Measurements from ENCODE around the gene CPT1C.
A peak's percentile ranks its signal among the peaks of the same experiment; 100 is the strongest.

The CPT1C gene

DNA sequence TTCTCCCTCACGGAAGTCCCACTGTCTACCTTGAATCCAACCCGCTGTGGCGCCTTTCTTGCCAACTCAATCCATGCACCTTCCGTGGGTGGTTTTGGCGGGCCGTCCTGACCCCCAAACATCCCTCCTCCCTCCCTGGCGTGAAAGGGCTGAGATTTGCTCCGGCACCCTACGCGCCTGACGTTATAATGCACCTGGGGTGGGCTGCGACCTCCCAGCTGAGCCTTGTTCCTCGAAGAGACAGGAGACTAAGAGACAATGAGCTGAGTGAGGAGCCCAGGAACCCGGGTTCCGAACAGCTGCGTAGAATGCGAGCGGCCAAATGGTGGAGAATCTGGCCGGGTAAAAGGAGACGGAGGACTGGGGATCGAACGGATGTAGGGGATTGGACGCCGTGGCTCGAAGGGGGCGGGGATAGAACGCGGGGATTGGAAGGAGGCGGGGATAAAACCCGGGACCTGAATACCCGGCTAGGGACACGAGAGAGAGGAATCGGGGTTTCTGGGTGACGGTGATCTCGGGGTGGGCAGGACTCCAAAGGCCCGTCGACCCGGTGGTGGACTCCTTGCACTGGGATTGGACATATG, at the start of gene CPT1C:
TSS of gene CPT1C (plus strand) at position 461 of the 587 bp plus-strand sequence. CDS start 1,137 bp downstream, outside the sequence.
- peak; percentile 63 for DNase-seq (ENCODE audit: low read depth)

DNA sequence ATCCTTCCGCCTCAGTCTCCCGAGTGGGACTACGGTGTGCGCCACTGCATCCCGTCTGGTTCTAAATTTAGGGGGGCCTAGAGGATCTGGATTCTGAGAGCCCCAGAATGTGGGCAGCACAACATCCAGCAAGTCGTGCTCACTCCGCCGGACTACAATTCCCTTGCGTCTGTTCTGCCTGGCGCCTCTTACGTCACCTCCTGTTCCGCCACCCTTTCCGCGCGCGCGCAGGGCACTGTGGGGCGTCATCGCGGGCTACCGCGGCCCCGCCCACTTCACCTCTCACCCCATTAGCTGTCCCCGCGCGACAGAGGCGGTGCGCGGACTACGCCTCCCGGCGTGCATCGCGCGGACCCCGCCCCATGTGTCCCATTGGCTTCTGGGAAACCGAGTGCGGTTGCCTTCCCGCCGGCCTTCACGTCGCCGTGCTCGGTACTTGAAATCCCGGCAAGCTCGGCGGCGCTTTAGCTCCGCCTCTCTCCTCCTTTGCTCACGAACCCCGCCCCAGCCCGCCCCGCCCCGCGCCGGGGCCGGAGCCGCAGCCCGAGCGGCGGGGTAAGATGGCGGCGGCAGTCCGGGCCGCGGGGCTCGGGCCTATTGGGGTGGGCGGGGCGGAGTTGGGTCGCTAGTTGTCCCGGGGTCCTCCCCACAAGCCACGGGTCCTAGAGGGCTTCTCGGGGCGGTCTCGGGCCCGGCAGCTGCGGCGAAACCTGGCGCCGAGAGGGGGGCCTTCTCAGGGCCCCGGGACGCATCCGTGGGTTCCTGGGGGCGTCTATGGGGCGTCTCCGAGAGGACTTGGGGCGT, 49.0 kb upstream of the CPT1C start, which contains the start of gene SCAF1:
TSS of gene SCAF1 (plus strand) at position 522 of the 804 bp plus-strand sequence. CDS start 2,818 bp downstream, outside the sequence.
- DNase-seq (ENCODE audit: low read depth): peak; percentile 100

- no peak for DNase-seq (ENCODE audit: low read depth)
These were observed 48.4 kb upstream of the CPT1C start for GRCh38 chr19:49642492-49643035.

DNA sequence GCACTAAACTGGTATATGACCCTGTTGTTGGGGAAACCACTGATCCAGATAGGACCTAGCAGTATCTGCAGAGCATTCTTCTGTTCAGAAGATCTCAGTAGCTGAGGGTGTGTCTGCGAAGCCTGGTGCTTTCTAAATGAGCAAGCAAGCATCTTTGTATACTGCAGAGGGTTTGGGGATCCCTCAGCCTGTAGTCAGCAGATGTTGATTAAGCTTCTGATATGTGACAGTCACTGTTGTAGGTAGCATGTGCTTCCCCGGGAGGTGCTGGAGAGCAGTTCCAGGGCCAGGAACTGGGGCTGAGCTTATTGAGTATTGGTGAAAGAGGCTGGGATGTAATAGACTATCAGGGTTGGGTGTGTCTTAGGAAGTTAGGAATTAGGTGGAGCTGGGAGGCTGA, 47.5 kb upstream of the CPT1C start:
- DNase-seq (ENCODE audit: low read depth): no peak

GRCh38 chr19:49645592-49645991, 45.3 kb upstream of the CPT1C start:
- no peak for DNase-seq (ENCODE audit: low read depth)

- no peak for DNase-seq (ENCODE audit: low read depth)
These were observed 44.9 kb upstream of the CPT1C start for GRCh38 chr19:49645995-49646394.

- no peak for DNase-seq (ENCODE audit: low read depth)
These were observed 44.3 kb upstream of the CPT1C start for GRCh38 chr19:49646586-49646985.

- no peak for DNase-seq (ENCODE audit: low read depth)
These were observed 39.7 kb upstream of the CPT1C start for GRCh38 chr19:49651029-49651819.

DNA sequence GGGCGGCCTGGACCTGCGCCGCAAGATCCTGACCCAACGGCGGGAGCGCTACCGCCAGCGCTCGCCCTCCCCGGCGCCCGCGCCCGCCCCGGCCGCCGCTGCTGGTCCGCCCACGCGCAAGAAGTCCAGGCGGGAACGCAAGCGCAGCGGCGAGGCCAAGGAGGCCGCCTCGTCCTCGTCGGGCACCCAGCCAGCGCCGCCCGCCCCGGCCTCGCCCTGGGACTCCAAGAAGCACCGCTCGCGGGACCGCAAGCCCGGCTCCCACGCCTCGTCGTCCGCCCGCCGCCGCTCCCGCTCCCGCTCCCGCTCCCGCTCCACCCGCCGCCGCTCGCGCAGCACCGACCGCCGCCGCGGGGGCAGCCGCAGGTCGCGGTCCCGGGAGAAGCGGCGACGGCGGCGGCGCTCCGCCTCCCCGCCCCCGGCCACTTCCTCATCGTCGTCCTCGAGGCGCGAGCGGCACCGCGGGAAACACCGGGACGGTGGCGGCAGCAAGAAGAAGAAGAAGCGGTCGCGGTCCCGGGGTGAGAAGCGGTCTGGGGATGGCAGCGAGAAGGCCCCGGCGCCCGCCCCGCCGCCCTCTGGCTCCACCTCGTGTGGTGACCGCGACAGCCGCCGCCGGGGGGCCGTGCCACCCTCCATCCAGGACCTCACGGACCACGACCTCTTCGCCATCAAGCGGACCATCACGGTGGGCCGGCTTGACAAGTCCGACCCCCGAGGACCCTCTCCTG, 38.9 kb upstream of the CPT1C start:
- no peak for DNase-seq (ENCODE audit: low read depth)

DNA sequence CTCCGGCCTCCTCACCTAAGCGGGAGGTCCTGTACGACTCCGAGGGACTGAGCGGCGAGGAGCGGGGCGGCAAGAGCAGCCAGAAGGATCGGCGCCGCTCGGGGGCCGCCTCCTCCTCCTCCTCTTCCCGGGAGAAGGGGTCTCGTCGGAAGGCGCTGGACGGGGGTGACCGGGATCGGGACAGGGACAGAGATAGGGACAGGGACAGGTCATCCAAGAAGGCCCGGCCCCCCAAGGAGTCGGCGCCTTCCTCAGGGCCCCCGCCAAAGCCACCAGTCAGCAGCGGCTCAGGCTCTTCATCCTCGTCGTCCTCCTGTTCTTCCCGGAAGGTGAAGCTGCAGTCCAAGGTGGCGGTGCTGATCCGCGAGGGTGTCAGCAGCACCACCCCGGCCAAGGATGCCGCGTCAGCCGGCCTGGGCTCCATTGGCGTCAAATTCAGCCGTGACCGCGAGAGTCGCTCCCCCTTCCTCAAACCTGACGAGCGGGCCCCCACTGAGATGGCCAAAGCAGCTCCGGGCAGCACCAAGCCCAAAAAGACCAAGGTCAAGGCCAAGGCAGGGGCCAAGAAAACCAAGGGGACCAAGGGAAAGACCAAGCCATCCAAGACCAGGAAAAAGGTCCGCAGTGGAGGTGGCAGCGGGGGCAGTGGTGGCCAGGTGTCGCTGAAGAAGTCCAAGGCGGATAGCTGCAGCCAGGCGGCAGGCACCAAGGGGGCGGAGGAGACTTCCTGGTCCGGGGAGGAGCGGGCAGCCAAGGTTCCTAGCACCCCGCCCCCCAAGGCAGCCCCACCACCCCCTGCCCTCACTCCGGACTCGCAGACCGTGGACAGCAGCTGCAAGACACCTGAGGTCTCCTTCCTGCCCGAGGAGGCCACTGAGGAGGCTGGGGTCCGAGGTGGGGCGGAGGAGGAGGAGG, 38.1 kb upstream of the CPT1C start:
- no peak for DNase-seq (ENCODE audit: low read depth)

DNA sequence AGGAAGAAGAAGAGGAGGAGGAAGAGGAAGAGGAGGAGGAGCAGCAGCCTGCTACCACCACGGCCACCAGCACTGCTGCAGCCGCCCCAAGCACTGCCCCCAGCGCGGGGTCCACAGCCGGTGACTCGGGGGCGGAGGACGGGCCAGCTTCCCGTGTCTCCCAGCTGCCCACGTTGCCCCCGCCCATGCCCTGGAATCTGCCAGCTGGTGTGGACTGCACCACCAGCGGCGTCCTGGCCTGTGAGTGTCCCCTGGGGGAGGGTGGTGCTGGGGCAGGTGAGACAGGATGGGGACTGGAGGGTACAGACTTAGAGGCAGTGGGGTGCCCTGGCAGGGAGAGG, 37.5 kb upstream of the CPT1C start:
- no peak for DNase-seq (ENCODE audit: low read depth)

- no peak for DNase-seq (ENCODE audit: low read depth)
These were observed 36.3 kb upstream of the CPT1C start for GRCh38 chr19:49654581-49654980.

- no peak for DNase-seq (ENCODE audit: low read depth)
These were observed 35.1 kb upstream of the CPT1C start for GRCh38 chr19:49655570-49656455.

GRCh38 chr19:49656456-49657109, 34.3 kb upstream of the CPT1C start:
- no peak for DNase-seq (ENCODE audit: low read depth)

DNA sequence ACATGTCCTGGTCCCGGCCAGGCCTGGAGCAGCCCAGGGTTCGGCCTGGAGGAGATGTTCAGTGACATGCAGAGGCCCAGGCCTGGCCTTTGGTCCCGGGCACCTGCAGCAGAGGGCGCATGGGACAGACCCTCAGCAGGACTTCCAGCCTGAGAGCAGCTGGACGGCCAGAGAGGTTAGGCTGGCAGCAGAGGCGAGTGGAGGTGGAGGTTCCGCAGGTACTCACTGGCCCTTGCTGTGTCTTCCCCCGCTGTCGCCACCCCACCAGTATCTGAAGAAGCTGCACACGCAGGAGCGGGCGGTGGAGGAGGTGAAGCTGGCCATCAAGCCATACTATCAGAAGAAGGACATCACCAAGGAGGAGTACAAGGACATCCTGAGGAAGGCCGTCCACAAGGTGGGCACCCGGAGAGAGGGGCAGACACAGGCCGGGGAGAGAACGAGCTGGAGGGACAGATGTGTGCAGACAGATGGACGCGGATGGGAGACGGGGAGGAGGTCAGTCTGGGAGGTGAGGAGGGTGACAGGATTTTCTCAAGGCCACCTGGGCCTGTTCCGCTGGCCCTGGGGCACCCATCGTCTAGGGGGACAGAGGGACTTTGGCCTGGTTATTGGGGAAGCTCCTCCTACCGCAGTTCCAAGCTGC, 33.3 kb upstream of the CPT1C start:
- DNase-seq (ENCODE audit: low read depth): no peak

- DNase-seq (ENCODE audit: low read depth): no peak
These were observed 32.8 kb upstream of the CPT1C start for GRCh38 chr19:49658139-49658517.

DNA sequence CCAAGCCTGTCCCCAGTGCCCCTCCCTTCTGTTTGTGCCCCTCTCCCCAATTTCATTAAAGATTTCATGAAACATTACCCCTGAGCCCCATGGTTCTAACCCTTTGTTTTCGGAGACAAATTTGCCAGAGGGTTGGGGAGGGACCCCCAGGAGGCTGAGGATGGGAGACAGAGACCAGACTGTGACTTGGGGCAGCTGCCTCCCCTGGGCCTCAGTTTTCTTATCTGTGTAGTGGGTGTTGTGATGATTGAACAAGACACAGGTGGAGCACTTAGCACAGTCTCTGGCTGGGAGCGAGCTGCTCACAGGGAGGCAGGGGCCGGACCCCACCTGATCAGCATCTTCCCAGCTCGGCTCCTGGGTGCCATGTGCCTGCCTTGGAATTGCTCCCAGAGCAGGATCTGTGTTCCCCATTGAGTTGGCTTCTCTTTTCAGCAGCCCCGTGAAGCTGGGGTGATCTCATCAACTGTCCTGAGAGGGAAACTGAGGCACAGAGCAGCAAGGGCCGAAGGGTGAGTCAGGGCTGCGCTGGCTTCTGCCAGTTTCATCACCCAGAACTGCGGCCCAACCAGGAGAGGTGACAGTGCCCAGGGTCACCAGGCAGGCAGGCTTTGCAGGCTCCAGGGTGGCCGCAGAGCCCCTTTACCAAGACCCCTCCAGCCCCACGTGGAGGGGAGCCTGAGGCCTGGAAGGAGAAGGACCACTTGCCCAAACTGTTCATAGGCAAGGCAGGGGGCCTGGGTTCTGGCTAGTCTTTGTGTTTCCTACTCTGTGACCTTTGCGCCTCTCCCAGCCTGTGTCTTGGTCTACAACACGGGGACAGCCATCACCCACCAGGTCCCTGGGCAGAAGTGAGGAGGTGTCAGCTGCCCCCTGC, 32.1 kb upstream of the CPT1C start:
- no peak for DNase-seq (ENCODE audit: low read depth)

Measured in fibroblast of gingiva (primary cell).